Sigmoid colon (tissue), 4 donors: ENCODE results near the gene ZNF778.

Experiments used
- POLR2A ChIP-seq, 2 donors: fragments of 450-650 bp; IDR thresholded peaks; one replicate each; pipeline ENCODE4 v1.6.1; 2016; ENCODE audit warnings: antibody characterized with exemption in 2 of 2, mild to moderate bottlenecking in 2 of 2, moderate library complexity in 2 of 2
- POLR2AphosphoS5 ChIP-seq, 4 donors: sonication (generic); formaldehyde crosslinking; IDR thresholded peaks; one replicate each; pipeline ENCODE4 v1.6.1; 2017; ENCODE audit warnings: antibody characterized with exemption in 4 of 4
- TF ChIP-seq, protein P1 (sequence below), 4 experiments: fragments of 450-650 bp in 3 of 4; fragments of 200-600 bp in 1 of 4; IDR thresholded peaks; one replicate each; pipeline ENCODE4 v1.5.1; 2016 to 2019; ENCODE audit warnings: antibody characterized with exemption in 4 of 4, mild to moderate bottlenecking in 3 of 4, moderate library complexity in 2 of 4

DNA sequence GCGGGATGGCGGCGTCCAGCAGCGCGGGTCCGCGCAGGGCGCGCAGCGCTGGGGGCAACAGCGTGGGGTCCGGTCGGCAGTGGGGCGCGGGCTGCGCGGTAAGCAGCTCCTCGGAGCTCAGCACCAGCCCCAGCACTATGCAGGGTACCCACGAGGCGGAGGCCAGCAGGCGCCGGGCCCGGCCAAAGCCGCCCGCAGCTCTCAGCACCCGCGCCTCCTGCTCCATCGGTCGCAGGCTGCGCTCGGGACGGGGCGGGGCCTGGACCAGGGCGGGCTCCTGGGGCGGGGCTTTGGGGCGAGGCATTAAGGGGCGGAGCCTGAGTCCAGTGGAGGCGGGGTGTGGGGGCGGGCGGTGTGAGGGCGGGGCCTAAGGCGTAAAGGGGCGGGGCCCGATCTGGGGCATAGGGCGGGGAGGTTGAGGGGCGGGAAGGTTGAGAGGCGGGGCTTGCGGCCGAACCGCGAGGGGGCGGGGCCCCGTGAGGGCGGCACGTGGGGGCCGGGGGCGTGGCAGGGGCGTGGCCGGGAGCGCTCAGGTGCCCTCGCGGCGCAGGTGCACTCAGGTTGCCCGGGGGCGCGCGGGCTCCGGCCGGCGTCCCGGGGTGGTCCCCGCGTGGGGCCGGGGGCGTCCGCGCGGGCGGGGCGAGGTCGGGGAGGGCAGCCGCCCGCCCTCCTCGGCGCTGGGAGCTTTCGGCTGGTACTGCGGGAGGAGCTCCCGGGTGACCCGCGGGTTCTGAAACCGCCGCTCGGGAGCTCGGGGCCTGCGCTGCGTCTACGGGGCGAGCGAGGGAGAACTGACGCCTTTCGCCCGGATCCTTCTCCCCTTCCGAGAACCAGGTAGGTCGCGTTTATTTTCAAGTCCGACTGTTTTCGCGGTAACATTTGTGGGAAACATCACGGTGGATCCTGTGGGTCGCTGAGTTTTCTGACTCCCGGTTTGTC, 15.8 kb upstream of the ZNF778 start:
- TF ChIP-seq, protein P1, sequence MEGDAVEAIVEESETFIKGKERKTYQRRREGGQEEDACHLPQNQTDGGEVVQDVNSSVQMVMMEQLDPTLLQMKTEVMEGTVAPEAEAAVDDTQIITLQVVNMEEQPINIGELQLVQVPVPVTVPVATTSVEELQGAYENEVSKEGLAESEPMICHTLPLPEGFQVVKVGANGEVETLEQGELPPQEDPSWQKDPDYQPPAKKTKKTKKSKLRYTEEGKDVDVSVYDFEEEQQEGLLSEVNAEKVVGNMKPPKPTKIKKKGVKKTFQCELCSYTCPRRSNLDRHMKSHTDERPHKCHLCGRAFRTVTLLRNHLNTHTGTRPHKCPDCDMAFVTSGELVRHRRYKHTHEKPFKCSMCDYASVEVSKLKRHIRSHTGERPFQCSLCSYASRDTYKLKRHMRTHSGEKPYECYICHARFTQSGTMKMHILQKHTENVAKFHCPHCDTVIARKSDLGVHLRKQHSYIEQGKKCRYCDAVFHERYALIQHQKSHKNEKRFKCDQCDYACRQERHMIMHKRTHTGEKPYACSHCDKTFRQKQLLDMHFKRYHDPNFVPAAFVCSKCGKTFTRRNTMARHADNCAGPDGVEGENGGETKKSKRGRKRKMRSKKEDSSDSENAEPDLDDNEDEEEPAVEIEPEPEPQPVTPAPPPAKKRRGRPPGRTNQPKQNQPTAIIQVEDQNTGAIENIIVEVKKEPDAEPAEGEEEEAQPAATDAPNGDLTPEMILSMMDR (IDR thresholded peaks at IDR 0.05), result no peak
- no peak for TF ChIP-seq POLR2AphosphoS5 (IDR thresholded peaks at IDR 0.05)
- TF ChIP-seq POLR2A (IDR thresholded peaks at IDR 0.05), result no peak
